Mucosa of descending colon (tissue), 3 donors: ENCODE results near the gene HVCN1. TPM values are rescaled to one million over a fixed set of nuclear protein-coding genes. Genes with fewer than 3 reads are reported as not detected.

Source experiments
- ATAC-seq: fragments of 200-7000 bp; cut with Tn5 transposase; one replicate; pipeline ENCODE4 v1.9.1; 2020; ENCODE audit warnings: mild to moderate bottlenecking, moderate library complexity
- DNase-seq, 3 donors: peaks; one replicate each; pipeline ENCODE4 v3.0.0-alpha.2; 2020
- H3K36me3 ChIP-seq: fragments of 200-600 bp; one replicate; pipeline ENCODE4 v1.8.0; 2021; ENCODE audit warnings: low read depth, mild to moderate bottlenecking
- H3K4me1 ChIP-seq: fragments of 200-600 bp; one replicate; pipeline ENCODE4 v1.8.0; 2021; ENCODE audit warnings: low read depth, mild to moderate bottlenecking
- H3K4me3 ChIP-seq: fragments of 200-600 bp; one replicate; pipeline ENCODE4 v1.8.0; 2021; ENCODE audit warnings: mild to moderate bottlenecking
- H3K9me3 ChIP-seq: fragments of 200-600 bp; one replicate; pipeline ENCODE4 v1.8.0; 2021; ENCODE audit warnings: mild to moderate bottlenecking
- CTCF ChIP-seq: fragments of 200-600 bp; IDR thresholded peaks from one replicate; pipeline ENCODE4 v1.8.0; 2022; ENCODE audit warnings: antibody characterized with exemption, mild to moderate bottlenecking
- intact Hi-C, 2 donors: fragments of 100-400 bp; cut with DNase I in 1 of 2; cut with micrococcal nuclease in 1 of 2; formaldehyde crosslinking; loops; one replicate each; pipeline versions ENCODE4 v1.11.0 to v1.11.1; 2022; cut with DNase I, micrococcal nuclease
- total RNA-seq, 3 donors: library from RNA; stranded (reverse); fragmentation: NEBNext Ultra II Directional in 2 of 3; extraction: Animal tissue kit (Norgen Biotek cat#: 25700) in 2 of 3; gene quantifications; one replicate each; pipeline versions ENCODE4 v1.2.1 to v1.2.4, GENCODE V29; 2021 to 2023
- donor health status: DM: no; HTN: no; CAD: no; lungs with moderate emphysema.
- donor health status: DM: no; HTN: no; CAD: no.
- donor health status: DM: no; HTN: yes; CAD: no.

Gene HVCN1
- total RNA-seq, 3 donors from 2014 or later = 1.6 to 5.6 (median 3.5) TPM

DNA sequence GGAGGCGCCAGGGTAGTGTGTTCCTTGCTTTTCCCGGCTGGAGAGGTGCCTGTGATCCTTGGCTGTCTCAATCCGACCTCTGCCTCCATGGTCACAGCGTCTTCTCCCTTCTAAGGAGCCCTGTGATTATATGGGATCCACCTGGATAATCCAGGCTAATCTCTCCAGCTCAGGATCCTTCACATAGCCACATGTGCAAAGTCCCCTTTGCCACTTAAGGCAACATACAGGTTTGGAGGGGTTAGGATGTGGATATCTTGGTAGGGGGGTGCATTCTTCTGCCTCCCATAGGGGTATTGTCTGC, 1.2 kb upstream of the HVCN1 start:
- ATAC-seq = no peak
- TF ChIP-seq CTCF = no peak
- H3K4me1 ChIP-seq = peaks cover 13% of the 10 kb centered on the region
- H3K9me3 ChIP-seq = no peaks in the 10 kb centered on the region
- intact Hi-C loops = no loop called here
- H3K4me3 ChIP-seq = no peak overlapping the region
- DNase-seq = no peak
- H3K36me3 ChIP-seq = no peaks in the 10 kb centered on the region

GRCh38 chr12:110689281-110690126, 589 bp upstream of the HVCN1 start:
- H3K4me1 ChIP-seq = peaks cover 13% of the 10 kb centered on the region
- ATAC-seq (peak; percentile 74), DNase-seq (peak; percentile 39 to 75 (median 64))
- no peak for TF ChIP-seq CTCF
- no peak overlapping the region for H3K4me3 ChIP-seq
- no peaks in the 10 kb centered on the region for H3K9me3 ChIP-seq
- H3K36me3 ChIP-seq = no peaks in the 10 kb centered on the region
- intact Hi-C loops = no loop called here

DNA sequence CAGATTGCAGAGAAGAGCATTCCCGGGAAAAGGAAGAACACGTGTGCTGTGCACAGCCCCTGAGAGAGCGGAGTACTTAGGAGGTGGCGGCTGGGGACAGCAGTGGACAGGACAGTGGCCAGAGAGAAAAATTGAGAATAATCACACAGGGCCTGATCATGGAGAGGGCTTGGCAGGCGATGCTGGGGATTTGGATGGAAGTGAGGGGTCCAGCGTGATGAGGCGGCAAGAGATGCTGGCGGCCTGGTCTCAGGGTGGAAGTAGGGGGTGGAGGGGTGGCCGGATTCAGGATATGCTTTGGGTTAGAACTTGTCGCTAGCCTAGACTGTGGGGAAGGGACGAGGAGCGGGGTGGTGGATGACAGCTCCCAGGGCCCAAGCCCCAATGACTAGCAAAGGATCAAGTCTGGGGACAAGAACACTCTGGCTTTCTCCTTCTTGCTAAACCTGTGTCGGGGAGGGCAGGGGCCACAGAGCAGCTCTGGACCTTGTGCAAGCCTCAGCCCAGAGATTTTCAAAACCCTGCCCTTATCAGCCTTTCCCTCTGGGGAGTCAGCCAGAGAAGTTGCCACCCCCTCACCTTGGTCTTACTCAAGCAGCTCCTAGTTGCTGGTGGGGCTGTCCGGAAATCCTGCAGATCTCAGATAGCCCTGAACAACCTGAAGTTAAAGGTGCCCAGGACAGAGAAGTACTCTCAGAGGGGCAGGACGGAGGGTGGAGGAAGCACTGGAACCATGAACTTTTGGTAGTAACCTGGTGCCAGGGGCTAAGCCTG, 1.3 kb downstream of the HVCN1 start:
- DNase-seq (no peak), ATAC-seq (no peak)
- H3K36me3 ChIP-seq = no peaks in the 10 kb centered on the region
- H3K9me3 ChIP-seq = no peaks in the 10 kb centered on the region
- intact Hi-C loops = no loop called here
- no peak for TF ChIP-seq CTCF
- H3K4me1 ChIP-seq = peaks cover 13% of the 10 kb centered on the region
- no peak overlapping the region for H3K4me3 ChIP-seq

DNA sequence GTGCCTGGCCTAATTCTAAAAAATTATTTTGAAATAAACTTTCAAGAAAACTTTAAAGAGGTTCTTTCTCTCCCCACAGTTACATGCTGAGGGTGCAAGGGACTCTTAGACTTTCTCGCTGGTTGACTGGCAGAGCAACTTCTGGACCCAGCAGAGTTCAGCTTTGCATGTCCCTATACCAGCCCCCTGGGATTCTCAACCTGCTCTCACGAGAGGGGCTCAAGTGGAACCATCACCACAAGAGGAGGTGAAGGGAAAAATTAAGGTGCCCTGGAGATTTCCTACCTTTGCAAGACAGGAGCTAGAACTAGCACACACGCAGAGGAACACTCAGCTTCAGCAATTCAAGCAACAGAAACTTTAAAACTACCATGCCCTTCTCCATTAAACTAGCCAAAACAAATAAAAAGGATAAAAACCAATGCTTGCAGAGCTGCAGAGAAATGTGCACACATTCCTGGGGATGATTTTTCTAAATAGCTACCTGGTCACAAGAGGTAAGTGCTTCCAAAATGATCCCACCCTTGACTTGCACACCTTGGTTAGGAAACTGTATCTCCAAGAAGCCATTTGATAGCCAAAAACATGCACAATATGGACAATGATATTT, 2.5 kb downstream of the HVCN1 start:
- H3K4me1 ChIP-seq = peaks cover 13% of the 10 kb centered on the region
- intact Hi-C loops = no loop called here
- H3K4me3 ChIP-seq = no peak overlapping the region
- DNase-seq = no peak
- no peak for TF ChIP-seq CTCF
- H3K36me3 ChIP-seq = no peaks in the 10 kb centered on the region
- H3K9me3 ChIP-seq = no peaks in the 10 kb centered on the region
- ATAC-seq = no peak

DNA sequence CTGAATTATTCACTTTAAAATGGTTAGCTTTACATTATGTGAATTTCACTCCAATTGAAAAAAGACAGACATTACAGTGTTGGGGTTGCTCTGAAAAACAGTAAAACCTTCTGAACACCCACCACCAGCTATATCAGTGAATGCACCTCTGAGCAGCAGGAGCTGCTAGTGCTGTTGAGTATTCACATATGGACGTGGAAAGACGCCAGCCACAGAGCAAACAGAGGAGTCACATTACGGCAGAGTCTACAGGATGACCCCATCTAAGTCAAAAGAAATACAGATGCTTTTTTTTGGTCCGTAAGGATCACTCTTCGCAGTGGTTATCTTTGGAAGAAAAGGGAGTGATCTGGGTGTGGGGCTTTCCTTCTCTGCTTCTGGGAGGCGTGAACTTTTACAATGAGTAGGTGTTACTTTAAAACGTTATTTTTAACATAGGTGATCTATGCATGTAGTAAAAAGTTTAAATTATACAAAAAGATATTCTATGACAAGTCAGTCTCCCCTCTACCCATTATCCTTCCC, 4.5 kb downstream of the HVCN1 start:
- Histone ChIP-seq H3K36me3 (no peaks in the 10 kb centered on the region), H3K4me3 (no peak overlapping the region), H3K9me3 (no peaks in the 10 kb centered on the region), H3K4me1 (peaks cover 13% of the 10 kb centered on the region)
- ATAC-seq = no peak
- intact Hi-C loops = no loop called here
- DNase-seq = no peak
- TF ChIP-seq CTCF = no peak
